ENCODE data around the gene GNB4.

GRCh38 chr3:179436517-179436916, 14.8 kb downstream of the GNB4 start:
- TF ChIP-seq CTCF (IDR thresholded peaks at IDR 0.05; ENCODE audit: borderline replicate concordance, extremely low read depth, low read length, poor library complexity, severe bottlenecking) (no peak), EZH2 (IDR thresholded peaks at IDR 0.05; ENCODE audit: borderline replicate concordance, low read depth, low read length, severe bottlenecking) (no peak)

Data from DND-41 (cell line).